Body of pancreas (tissue), 4 donors: ENCODE results near the gene KRT35. TPM values are rescaled to one million over a fixed set of nuclear protein-coding genes. Genes with fewer than 3 reads are reported as not detected.

Source experiments
- ATAC-seq: fragments of 150-250 bp; one replicate; pipeline ENCODE4 v1.9.1; 2016
- DNase-seq, 4 donors: peaks; one replicate each; pipeline ENCODE4 v3.0.0-alpha.2; 2019
- H3K27ac ChIP-seq, 4 donors: fragments of 200-600 bp; sonication (generic); 1 replicate in 3 of 4; 2 replicates in 1 of 4; pipeline versions ENCODE4 v1.5.1 to v1.6.1; 2016 to 2019; ENCODE audit warnings: mild to moderate bottlenecking in 1 of 4, mixed read lengths in 1 of 4, moderate library complexity in 1 of 4
- H3K27me3 ChIP-seq, 2 donors: fragments of 200-600 bp; sonication (generic); one replicate each; pipeline ENCODE4 v1.6.0; 2016; ENCODE audit warnings: mild to moderate bottlenecking in 1 of 2
- H3K36me3 ChIP-seq, 2 donors: fragments of 200-600 bp; sonication (generic); replicated peaks in 1 of 2; 2 replicates each; pipeline ENCODE4 v1.5.1; 2016; ENCODE audit warnings: low read depth in 2 of 2; ENCODE audit not compliant: insufficient read depth in 1 of 2
- H3K4me1 ChIP-seq: fragments of 200-600 bp; sonication (generic); one replicate; pipeline ENCODE4 v1.6.0; 2016
- H3K4me3 ChIP-seq, 2 donors: fragments of 200-600 bp; sonication (generic); 1 replicate in 1 of 2; 2 replicates in 1 of 2; pipeline ENCODE4 v1.5.1; 2016 to 2019
- H3K9me3 ChIP-seq, 3 donors: fragments of 200-600 bp; sonication (generic); 1 replicate in 2 of 3; 2 replicates in 1 of 3; pipeline ENCODE4 v1.5.1; 2016
- POLR2A ChIP-seq, 3 donors: fragments of 450-650 bp; IDR thresholded peaks; one replicate each; pipeline ENCODE4 v1.6.1; 2016; ENCODE audit warnings: antibody characterized with exemption in 3 of 3, mild to moderate bottlenecking in 2 of 3
- WGBS, 2 donors: methylation state at CpG; one replicate each; pipeline ENCODE4 v1.1.5; 2017; 5-methylcytosine and 5-hydroxymethylcytosine counted together
- intact Hi-C: fragments of 100-400 bp; cut with DNase I; formaldehyde crosslinking; loops from one replicate; pipeline ENCODE4 v1.15.1; 2023
- total RNA-seq, 2 donors: library from RNA; depleted of rRNA; stranded (reverse); fragments of >200 nt; gene quantifications; one replicate each; pipeline ENCODE4 v1.1.0, GENCODE V29; 2016
- TF ChIP-seq, protein P1 (sequence below), 7 experiments: fragments of 450-650 bp in 4 of 7; fragments of 200-600 bp in 3 of 7; sonication (generic) in 3 of 7; IDR thresholded peaks; one replicate each; pipeline ENCODE4 v1.5.1; 2016 to 2019; ENCODE audit warnings: antibody characterized with exemption in 7 of 7

Gene KRT35
- total RNA-seq, 2 donors from 2014 or later = not detected

DNA sequence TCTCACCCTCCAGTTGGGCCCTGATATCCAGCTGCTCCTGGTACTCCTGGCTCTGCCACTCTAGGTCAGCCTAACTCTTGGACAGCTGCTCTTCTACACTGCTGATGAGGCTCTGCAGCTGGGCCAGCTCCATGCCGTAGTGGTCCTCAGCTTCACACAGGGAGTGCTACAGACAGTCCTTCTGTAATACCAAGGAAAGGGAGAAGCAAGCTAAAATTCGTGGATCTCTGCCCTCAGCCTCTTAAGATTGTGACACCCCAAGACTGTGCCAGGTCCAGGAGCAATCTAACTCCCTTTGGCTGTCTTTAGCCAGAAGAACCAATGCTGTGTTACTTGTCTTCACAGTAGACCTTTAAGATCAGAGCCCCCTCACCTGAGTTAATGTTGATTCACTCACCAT, 32.4 kb downstream of the KRT35 start:
- DNase-seq = no peak
- Histone ChIP-seq H3K27ac (no peak overlapping the region), H3K27me3 (no peaks in the 10 kb centered on the region), H3K9me3 (no peaks in the 10 kb centered on the region), H3K36me3 (no peaks in the 10 kb centered on the region), H3K4me3 (no peak overlapping the region), H3K4me1 (no peaks in the 10 kb centered on the region)
- 52 to 67% methylated on average over 1 to 2 of the region's 2 CpGs for WGBS, 2 donors
- no peak for ATAC-seq
- TF ChIP-seq, protein P1, sequence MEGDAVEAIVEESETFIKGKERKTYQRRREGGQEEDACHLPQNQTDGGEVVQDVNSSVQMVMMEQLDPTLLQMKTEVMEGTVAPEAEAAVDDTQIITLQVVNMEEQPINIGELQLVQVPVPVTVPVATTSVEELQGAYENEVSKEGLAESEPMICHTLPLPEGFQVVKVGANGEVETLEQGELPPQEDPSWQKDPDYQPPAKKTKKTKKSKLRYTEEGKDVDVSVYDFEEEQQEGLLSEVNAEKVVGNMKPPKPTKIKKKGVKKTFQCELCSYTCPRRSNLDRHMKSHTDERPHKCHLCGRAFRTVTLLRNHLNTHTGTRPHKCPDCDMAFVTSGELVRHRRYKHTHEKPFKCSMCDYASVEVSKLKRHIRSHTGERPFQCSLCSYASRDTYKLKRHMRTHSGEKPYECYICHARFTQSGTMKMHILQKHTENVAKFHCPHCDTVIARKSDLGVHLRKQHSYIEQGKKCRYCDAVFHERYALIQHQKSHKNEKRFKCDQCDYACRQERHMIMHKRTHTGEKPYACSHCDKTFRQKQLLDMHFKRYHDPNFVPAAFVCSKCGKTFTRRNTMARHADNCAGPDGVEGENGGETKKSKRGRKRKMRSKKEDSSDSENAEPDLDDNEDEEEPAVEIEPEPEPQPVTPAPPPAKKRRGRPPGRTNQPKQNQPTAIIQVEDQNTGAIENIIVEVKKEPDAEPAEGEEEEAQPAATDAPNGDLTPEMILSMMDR (IDR thresholded peaks at IDR 0.05) = no peak
- TF ChIP-seq POLR2A (IDR thresholded peaks at IDR 0.05) = no peak
- intact Hi-C loops = no loop called here

DNA sequence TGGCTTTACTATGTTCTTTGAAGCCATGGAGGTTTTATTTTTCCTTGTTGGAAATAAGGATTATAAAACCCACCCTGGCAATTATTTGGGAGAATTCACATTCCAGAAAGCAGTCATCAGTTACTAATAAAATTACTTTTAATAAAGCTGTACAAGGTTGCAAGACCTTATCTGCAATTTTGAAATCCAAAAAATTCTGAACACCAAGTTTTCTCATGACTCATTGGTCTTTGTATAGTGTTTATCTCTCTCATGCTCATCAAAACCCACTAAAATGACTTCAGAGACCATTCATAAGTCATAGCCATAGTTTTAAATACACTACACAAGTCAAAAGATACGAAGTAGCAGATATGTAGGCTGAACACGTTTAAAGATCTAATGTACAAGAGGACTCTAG, 34.1 kb downstream of the KRT35 start:
- Histone ChIP-seq H3K27me3 (no peaks in the 10 kb centered on the region), H3K4me3 (no peak overlapping the region), H3K9me3 (no peaks in the 10 kb centered on the region), H3K4me1 (no peaks in the 10 kb centered on the region), H3K36me3 (no peaks in the 10 kb centered on the region), H3K27ac (no peak overlapping the region)
- intact Hi-C loops = no loop called here
- TF ChIP-seq, protein P1 (IDR thresholded peaks at IDR 0.05) = no peak
- TF ChIP-seq POLR2A (IDR thresholded peaks at IDR 0.05) = no peak
- 39% methylated on average over 2 of the region's 2 CpGs for WGBS, 2 donors
- no peak for ATAC-seq
- DNase-seq = no peak

DNA sequence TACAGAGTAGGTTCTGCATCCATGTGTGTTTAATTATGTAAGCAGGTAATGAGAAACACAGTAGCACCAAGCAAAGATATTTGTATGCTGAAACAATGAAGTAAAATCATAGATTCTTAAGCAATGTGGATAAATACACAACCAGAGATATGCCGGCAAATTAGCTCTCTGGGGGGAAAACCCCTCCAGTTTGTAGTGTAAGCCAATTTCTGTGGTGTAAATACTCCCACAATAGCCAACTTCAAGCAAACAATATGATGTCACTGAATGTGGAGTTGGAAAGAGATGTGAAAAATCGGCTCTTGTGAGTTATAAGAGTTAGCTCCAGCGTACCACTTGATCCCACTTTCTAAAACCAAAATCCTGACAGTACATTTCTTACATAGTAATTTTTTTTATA, 36.3 kb downstream of the KRT35 start:
- no peak for TF ChIP-seq POLR2A (IDR thresholded peaks at IDR 0.05)
- TF ChIP-seq, protein P1 (IDR thresholded peaks at IDR 0.05) = no peak
- intact Hi-C loops = no loop called here
- Histone ChIP-seq H3K4me1 (no peaks in the 10 kb centered on the region), H3K4me3 (no peak overlapping the region), H3K9me3 (no peaks in the 10 kb centered on the region), H3K36me3 (no peaks in the 10 kb centered on the region), H3K27ac (no peak overlapping the region), H3K27me3 (no peaks in the 10 kb centered on the region)
- ATAC-seq (no peak), DNase-seq (no peak)
- WGBS, 2 donors = 51 to 58% methylated on average over 3 of the region's 3 CpGs

DNA sequence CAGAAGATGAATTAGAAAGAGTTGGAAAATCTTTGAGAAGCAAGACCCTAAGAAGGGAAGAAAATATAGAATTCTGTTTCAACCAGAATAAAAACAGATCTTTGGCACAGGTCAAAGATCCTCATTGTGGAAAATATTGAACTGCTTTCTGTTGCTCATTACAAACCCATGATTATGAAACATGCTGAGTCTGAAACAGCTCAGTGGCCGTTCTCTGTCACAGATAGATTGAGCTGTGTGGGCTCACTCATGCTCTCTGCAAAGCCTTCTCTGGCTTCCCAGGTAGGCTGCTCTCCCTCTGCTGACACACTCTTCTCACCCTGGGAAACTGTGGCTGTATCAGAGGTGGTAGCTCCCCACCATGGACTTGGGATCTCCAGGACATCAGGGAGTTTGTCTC, 36.8 kb downstream of the KRT35 start:
- no peak overlapping the region for H3K27ac ChIP-seq
- H3K27me3 ChIP-seq = no peaks in the 10 kb centered on the region
- H3K4me1 ChIP-seq = no peaks in the 10 kb centered on the region
- intact Hi-C loops = no loop called here
- H3K36me3 ChIP-seq = no peaks in the 10 kb centered on the region
- TF ChIP-seq, protein P1 (IDR thresholded peaks at IDR 0.05) = no peak
- TF ChIP-seq POLR2A (IDR thresholded peaks at IDR 0.05) = no peak
- ATAC-seq = no peak
- WGBS, 2 donors = 5 to 30% methylated on average over 1 of the region's 1 CpG
- H3K4me3 ChIP-seq = no peak overlapping the region
- H3K9me3 ChIP-seq = no peaks in the 10 kb centered on the region
- DNase-seq = no peak

DNA sequence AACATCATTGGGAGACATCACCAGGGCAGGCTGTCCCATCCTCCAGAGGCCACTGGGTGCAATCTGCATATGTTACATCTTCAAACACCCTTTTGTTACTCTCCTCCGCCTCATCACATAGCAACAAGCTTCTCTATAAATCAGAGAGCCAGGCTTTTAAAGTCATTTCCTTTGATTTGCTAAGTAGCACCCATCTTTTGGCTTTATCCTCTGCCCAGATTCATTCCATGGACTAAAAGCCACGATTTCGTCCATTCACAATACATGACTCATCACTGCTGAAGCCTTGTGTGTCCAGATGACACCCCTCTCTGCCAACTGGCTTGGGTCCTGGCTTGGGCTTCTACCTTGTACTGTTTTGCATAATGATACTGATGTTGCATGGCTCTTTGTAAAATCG, 38.2 kb downstream of the KRT35 start:
- Histone ChIP-seq H3K4me1 (no peaks in the 10 kb centered on the region), H3K36me3 (no peaks in the 10 kb centered on the region), H3K9me3 (no peaks in the 10 kb centered on the region), H3K27ac (no peak overlapping the region), H3K4me3 (no peak overlapping the region), H3K27me3 (no peaks in the 10 kb centered on the region)
- DNase-seq (no peak), ATAC-seq (no peak)
- TF ChIP-seq, protein P1 (IDR thresholded peaks at IDR 0.05) = no peak
- TF ChIP-seq POLR2A (IDR thresholded peaks at IDR 0.05) = no peak
- 64 to 65% methylated on average over 4 of the region's 4 CpGs for WGBS, 2 donors
- intact Hi-C loops = no loop called here
